ENCODE measurements around the gene PEX13.

- TF ChIP-seq EZH2phosphoT487 (IDR thresholded peaks at IDR 0.05; ENCODE audit: borderline replicate concordance): no peak
- TF ChIP-seq CTCF (conservative IDR thresholded peaks at IDR 0.05; ENCODE audit: low read length): no peak
Observed at GRCh38 chr2:60984720-60985119, 32.8 kb upstream of the PEX13 start.
